SHP77 (cell line): ENCODE measurements around the gene MICA.

ENCODE experiments used
- DNase-seq, 2 experiments: peaks; one replicate each; lab custom pipeline; 2025; lab: John Stamatoyannopoulos, UW

MICA gene

GRCh38 chr6:31460361-31461025 is 57.1 kb downstream of the MICA start:
- DNase-seq = no peak

GRCh38 chr6:31462026-31462963 is 58.9 kb downstream of the MICA start:
- no peak for DNase-seq

DNA sequence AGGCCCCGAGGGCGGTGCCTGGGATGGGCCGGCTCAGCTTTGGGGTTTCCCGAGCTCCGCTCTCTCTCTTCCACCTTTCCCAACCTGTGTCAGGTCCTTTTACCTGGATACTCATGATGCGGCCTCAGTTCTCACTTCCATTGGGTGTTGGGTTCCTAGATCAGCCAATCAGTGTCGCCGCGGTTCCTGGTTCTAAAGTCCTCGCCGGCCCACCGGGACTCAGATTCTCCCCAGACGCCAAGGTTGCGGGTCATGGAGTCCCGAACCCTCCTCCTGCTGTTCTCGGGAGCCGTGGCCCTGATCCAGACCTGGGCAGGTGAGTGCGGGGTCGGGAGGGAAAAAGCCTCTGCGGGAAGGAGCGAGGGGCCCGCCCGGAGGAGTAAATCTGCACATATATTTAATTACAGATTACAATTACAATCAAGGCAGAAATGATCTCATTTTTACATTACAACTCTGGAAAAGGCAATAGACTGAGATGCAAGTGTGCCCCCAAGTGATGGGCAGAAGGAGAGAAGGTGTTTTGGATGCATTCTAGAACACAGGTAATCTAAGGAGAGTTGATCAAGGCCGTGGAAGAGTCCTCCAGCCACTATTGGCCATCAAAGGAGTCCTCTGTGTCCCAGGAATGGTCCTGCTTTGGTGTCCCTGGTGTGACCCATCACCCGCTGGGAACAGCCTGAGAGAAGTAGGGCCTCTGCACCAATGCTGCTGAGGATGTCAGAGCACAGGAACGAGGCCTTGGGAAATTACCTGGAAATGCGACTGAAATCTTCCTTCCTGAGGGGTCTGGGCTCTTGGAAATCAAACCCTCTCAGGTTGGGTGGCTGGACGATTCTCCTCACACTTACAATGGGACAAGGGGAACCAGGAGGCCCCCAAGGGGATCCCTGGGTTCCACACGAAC is 59.8 kb downstream of the MICA start:
- no peak for DNase-seq

- DNase-seq = no peak
These were observed 61.1 kb downstream of the MICA start for GRCh38 chr6:31464252-31465184.
